CD4-positive, alpha-beta memory T cell (primary cell): ENCODE measurements around the gene CNOT4. TPM values are rescaled to one million over a fixed set of nuclear protein-coding genes. Genes with fewer than 3 reads are reported as not detected.
A peak's percentile ranks its signal among the peaks of the same experiment; 100 is the strongest.

Experiments used
- CTCF ChIA-PET: fragments of 350-600 bp; sonication (Branson Sonifier 250); formaldehyde crosslinking; loops from one replicate; lab custom pipeline; 2021; ENCODE audit warnings: inconsistent platforms; ENCODE audit not compliant: partially characterized antibody; lab: Charles Lee
- POLR2A ChIA-PET: fragments of 350-600 bp; sonication (Branson Sonifier 250); formaldehyde crosslinking; loops from one replicate; lab custom pipeline; 2021; ENCODE audit not compliant: partially characterized antibody; lab: Charles Lee
- DNase-seq, 5 donors: peaks; one replicate each; pipeline versions ENCODE4 v3.0.0 to v3.0.0-alpha.2; 2020 to 2022; ENCODE audit warnings: mixed read lengths in 1 of 5
- H3K27ac ChIP-seq: one replicate; pipeline ENCODE4 v1.7.0; 2013; ENCODE audit warnings: low read depth, low read length
- H3K27me3 ChIP-seq: 2 replicates; pipeline ENCODE4 v1.7.0; 2013; ENCODE audit warnings: mild to moderate bottlenecking, low read length, moderate library complexity; ENCODE audit not compliant: insufficient read depth
- H3K36me3 ChIP-seq: 2 replicates; pipeline ENCODE4 v1.7.0; 2013; ENCODE audit warnings: mild to moderate bottlenecking, low read length, moderate library complexity; ENCODE audit not compliant: insufficient read depth
- H3K4me1 ChIP-seq: 2 replicates; pipeline ENCODE4 v1.7.0; 2013; ENCODE audit warnings: mild to moderate bottlenecking, low read length, moderate library complexity; ENCODE audit not compliant: insufficient read depth
- H3K4me3 ChIP-seq, 2 donors: one replicate each; pipeline ENCODE4 v1.7.0; 2013; ENCODE audit warnings: low read length in 2 of 2, mild to moderate bottlenecking in 1 of 2
- H3K9me3 ChIP-seq, 2 donors: one replicate each; pipeline ENCODE4 v1.7.0; 2013; ENCODE audit warnings: low read length in 2 of 2, control low read depth in 1 of 2; ENCODE audit not compliant: control insufficient read depth in 1 of 2
- H3K27ac Mint-ChIP-seq, 7 donors: one replicate each; pipeline ENCODE4 v1.8.0; 2020 to 2021; ENCODE audit warnings: mixed read lengths in 7 of 7, mild to moderate bottlenecking in 6 of 7, inconsistent platforms in 3 of 7, moderate library complexity in 3 of 7
- H3K27me3 Mint-ChIP-seq, 2 donors: one replicate each; pipeline ENCODE4 v1.8.0; 2020 to 2021; ENCODE audit warnings: mixed read lengths in 2 of 2
- H3K36me3 Mint-ChIP-seq, 2 donors: one replicate each; pipeline ENCODE4 v1.8.0; 2020 to 2021; ENCODE audit warnings: mixed read lengths in 2 of 2, inconsistent platforms in 1 of 2, mild to moderate bottlenecking in 1 of 2
- H3K4me1 Mint-ChIP-seq, 4 donors: one replicate each; pipeline ENCODE4 v1.8.0; 2020 to 2021; ENCODE audit warnings: mixed read lengths in 4 of 4, mild to moderate bottlenecking in 1 of 4
- H3K4me3 Mint-ChIP-seq, 8 donors: one replicate each; pipeline ENCODE4 v1.8.0; 2020 to 2021; ENCODE audit warnings: mixed read lengths in 8 of 8, mild to moderate bottlenecking in 7 of 8, moderate library complexity in 6 of 8, inconsistent platforms in 3 of 8
- H3K9me3 Mint-ChIP-seq, 8 donors: one replicate each; pipeline ENCODE4 v1.8.0; 2020 to 2021; ENCODE audit warnings: mixed read lengths in 8 of 8, mild to moderate bottlenecking in 5 of 8, inconsistent platforms in 3 of 8, moderate library complexity in 1 of 8
- intact Hi-C: fragments of 100-400 bp; cut with micrococcal nuclease; formaldehyde crosslinking; loops from one replicate; pipeline ENCODE4 v1.15.1; 2023
- polyA plus RNA-seq, 2 donors: library from polyadenylated mRNA; unstranded; fragments of 300-500 nt; fragmentation: Illumina TruSeq; gene quantifications; one replicate each; pipeline ENCODE4 v1.2.3, GENCODE V29; 2021
- total RNA-seq, 2 experiments: library from RNA; stranded (reverse); gene quantifications; one replicate each; pipeline ENCODE4 v1.2.3, GENCODE V29; 2021

The CNOT4 gene
- total and polyA plus RNA-seq, 4 experiments from 2014 or later = 11.1 to 35.0 (median 26.2) TPM

- ChIA-PET CTCF (interaction anchor here (0.8 kb wide), 1 partner anchor 100 kb away, joined by 3 read pairs; no protein-coding TSS in a partner anchor), POLR2A (no interaction called here)
- peaks cover 7 to 9% of the 10 kb centered on the region in 2 donors for H3K27me3 Mint-ChIP-seq
- H3K4me3 ChIP-seq = no peak overlapping the region
- no peaks in the 10 kb centered on the region for H3K27me3 ChIP-seq
- H3K9me3 ChIP-seq = no peaks in the 10 kb centered on the region
- no peak overlapping the region for H3K4me3 Mint-ChIP-seq
- intact Hi-C loops = no loop called here
- no peaks in the 10 kb centered on the region for H3K36me3 Mint-ChIP-seq
- H3K4me1 Mint-ChIP-seq = no peaks in the 10 kb centered on the region
- no peaks in the 10 kb centered on the region for H3K4me1 ChIP-seq
- H3K27ac ChIP-seq = no peak overlapping the region
- no peaks in the 10 kb centered on the region for H3K36me3 ChIP-seq
- H3K27ac Mint-ChIP-seq = no peak overlapping the region
- peaks cover 0 to 2% (median 0%) of the 10 kb centered on the region in 8 donors for H3K9me3 Mint-ChIP-seq
- no peak for DNase-seq
These were observed 40.3 kb upstream of the CNOT4 start for GRCh38 chr7:135550196-135550595.

GRCh38 chr7:135541029-135541428 is 31.1 kb upstream of the CNOT4 start:
- DNase-seq = no peak
- Histone ChIP-seq H3K27me3 (no peaks in the 10 kb centered on the region), H3K27ac (no peak overlapping the region), H3K9me3 (no peaks in the 10 kb centered on the region), H3K36me3 (no peaks in the 10 kb centered on the region), H3K4me1 (no peaks in the 10 kb centered on the region), H3K4me3 (no peak overlapping the region)
- H3K27ac Mint-ChIP-seq = peak overlapping the region in 1 of 7 donors; percentile 20
- H3K9me3 Mint-ChIP-seq = no peaks in the 10 kb centered on the region
- H3K4me3 Mint-ChIP-seq = no peak overlapping the region
- H3K27me3 Mint-ChIP-seq = peaks cover 3 to 9% of the 10 kb centered on the region in 2 donors
- ChIA-PET POLR2A (no interaction called here), CTCF (no interaction called here)
- intact Hi-C loops = no loop called here
- no peaks in the 10 kb centered on the region for H3K4me1 Mint-ChIP-seq
- H3K36me3 Mint-ChIP-seq = no peaks in the 10 kb centered on the region

- Histone ChIP-seq H3K27me3 (no peaks in the 10 kb centered on the region), H3K27ac (no peak overlapping the region), H3K4me3 (no peak overlapping the region), H3K9me3 (no peaks in the 10 kb centered on the region), H3K4me1 (no peaks in the 10 kb centered on the region), H3K36me3 (no peaks in the 10 kb centered on the region)
- ChIA-PET CTCF (no interaction called here), POLR2A (no interaction called here)
- H3K4me1 Mint-ChIP-seq = no peaks in the 10 kb centered on the region
- peaks cover 4 to 18% of the 10 kb centered on the region in 2 donors for H3K27me3 Mint-ChIP-seq
- H3K27ac Mint-ChIP-seq = no peak overlapping the region
- intact Hi-C loops = no loop called here
- H3K9me3 Mint-ChIP-seq = no peaks in the 10 kb centered on the region
- DNase-seq = no peak
- H3K36me3 Mint-ChIP-seq = no peaks in the 10 kb centered on the region
- no peak overlapping the region for H3K4me3 Mint-ChIP-seq
These were observed 29.7 kb upstream of the CNOT4 start for GRCh38 chr7:135539629-135540028.

- H3K27ac Mint-ChIP-seq = no peak overlapping the region
- CTCF ChIA-PET = no interaction called here
These were observed 28.5 kb upstream of the CNOT4 start for GRCh38 chr7:135538376-135538775.

GRCh38 chr7:135537905-135538304 is 28.0 kb upstream of the CNOT4 start:
- Histone ChIP-seq H3K4me3 (no peak overlapping the region), H3K36me3 (no peaks in the 10 kb centered on the region), H3K27ac (no peak overlapping the region), H3K27me3 (no peaks in the 10 kb centered on the region), H3K4me1 (no peaks in the 10 kb centered on the region), H3K9me3 (no peaks in the 10 kb centered on the region)
- Mint-ChIP-seq H3K4me1 (no peaks in the 10 kb centered on the region), H3K9me3 (no peaks in the 10 kb centered on the region), H3K4me3 (no peak overlapping the region), H3K27me3 (peaks cover 6 to 18% of the 10 kb centered on the region in 2 donors), H3K36me3 (no peaks in the 10 kb centered on the region), H3K27ac (no peak overlapping the region)
- intact Hi-C loops = no loop called here
- POLR2A ChIA-PET = no interaction called here
- no peak for DNase-seq
- CTCF ChIA-PET = no interaction called here

More at GRCh38 chr7:135538376-135538775, 28.5 kb upstream of the CNOT4 start:
- H3K27ac ChIP-seq = no peak overlapping the region
- POLR2A ChIA-PET = no interaction called here
- Mint-ChIP-seq H3K4me1 (no peaks in the 10 kb centered on the region), H3K27me3 (peaks cover 6 to 18% of the 10 kb centered on the region in 2 donors), H3K9me3 (no peaks in the 10 kb centered on the region), H3K4me3 (no peak overlapping the region), H3K36me3 (no peaks in the 10 kb centered on the region)
- no peaks in the 10 kb centered on the region for H3K36me3 ChIP-seq
- H3K9me3 ChIP-seq = no peaks in the 10 kb centered on the region
- H3K27me3 ChIP-seq = no peaks in the 10 kb centered on the region
- H3K4me3 ChIP-seq = no peak overlapping the region
- intact Hi-C loops = no loop called here
- DNase-seq = no peak
- no peaks in the 10 kb centered on the region for H3K4me1 ChIP-seq

- H3K4me3 Mint-ChIP-seq = no peak overlapping the region
- ChIA-PET POLR2A (no interaction called here), CTCF (no interaction called here)
- DNase-seq = no peak
- no peaks in the 10 kb centered on the region for H3K9me3 ChIP-seq
- H3K9me3 Mint-ChIP-seq = no peaks in the 10 kb centered on the region
- no peaks in the 10 kb centered on the region for H3K4me1 ChIP-seq
- H3K27ac ChIP-seq = no peak overlapping the region
- H3K27ac Mint-ChIP-seq = no peak overlapping the region
- H3K27me3 Mint-ChIP-seq = peaks cover 6 to 18% of the 10 kb centered on the region in 2 donors
- H3K4me3 ChIP-seq = no peak overlapping the region
- no peaks in the 10 kb centered on the region for H3K27me3 ChIP-seq
- H3K36me3 ChIP-seq = no peaks in the 10 kb centered on the region
- H3K36me3 Mint-ChIP-seq = no peaks in the 10 kb centered on the region
- no peaks in the 10 kb centered on the region for H3K4me1 Mint-ChIP-seq
- intact Hi-C loops = no loop called here
These were observed 27.6 kb upstream of the CNOT4 start for GRCh38 chr7:135537453-135537852.

GRCh38 chr7:135536150-135536549 is 26.2 kb upstream of the CNOT4 start:
- DNase-seq = no peak
- CTCF ChIA-PET = no interaction called here
- Histone ChIP-seq H3K9me3 (no peaks in the 10 kb centered on the region), H3K27ac (no peak overlapping the region), H3K4me3 (no peak overlapping the region), H3K4me1 (no peaks in the 10 kb centered on the region), H3K36me3 (no peaks in the 10 kb centered on the region), H3K27me3 (no peaks in the 10 kb centered on the region)
- H3K36me3 Mint-ChIP-seq = no peaks in the 10 kb centered on the region
- no peaks in the 10 kb centered on the region for H3K9me3 Mint-ChIP-seq
- intact Hi-C loops = no loop called here
- POLR2A ChIA-PET = no interaction called here
- no peak overlapping the region for H3K4me3 Mint-ChIP-seq
- peaks cover 6 to 15% of the 10 kb centered on the region in 2 donors for H3K27me3 Mint-ChIP-seq
- peak overlapping the region in 1 of 7 donors; percentile 11 for H3K27ac Mint-ChIP-seq
- no peaks in the 10 kb centered on the region for H3K4me1 Mint-ChIP-seq

GRCh38 chr7:135527025-135527424 is 17.1 kb upstream of the CNOT4 start:
- no peaks in the 10 kb centered on the region for H3K27me3 Mint-ChIP-seq
- intact Hi-C loops = no loop called here
- no peaks in the 10 kb centered on the region for H3K4me1 Mint-ChIP-seq

More at GRCh38 chr7:135527025-135527424, 17.1 kb upstream of the CNOT4 start:
- H3K36me3 Mint-ChIP-seq = peaks cover 0 to 3% of the 10 kb centered on the region in 2 donors
- Histone ChIP-seq H3K36me3 (no peaks in the 10 kb centered on the region), H3K9me3 (no peaks in the 10 kb centered on the region), H3K27ac (no peak overlapping the region), H3K27me3 (no peaks in the 10 kb centered on the region), H3K4me3 (no peak overlapping the region), H3K4me1 (no peaks in the 10 kb centered on the region)
- ChIA-PET POLR2A (no interaction called here), CTCF (no interaction called here)
- no peak for DNase-seq
- H3K9me3 Mint-ChIP-seq = peaks cover 0 to 3% (median 0%) of the 10 kb centered on the region in 8 donors
- no peak overlapping the region for H3K4me3 Mint-ChIP-seq
- no peak overlapping the region for H3K27ac Mint-ChIP-seq
